Osteoblast (primary cell): Measurements from ENCODE around the gene HNRNPA3. TPM values are rescaled to one million over a fixed set of nuclear protein-coding genes. Genes with fewer than 3 reads are reported as not detected.
"Not testable (repeated sequence)": the region's sequence is repeated elsewhere in the genome, so short reads cannot be mapped to it uniquely, and the experiment has no call there.

ENCODE experiments used
- DNase-seq: peaks from one replicate; pipeline ENCODE4 v3.0.0; 2011; ENCODE audit warnings: low spot score, mixed read lengths; ENCODE audit not compliant: insufficient read length; ENCODE audit errors: missing footprints
- H2AFZ ChIP-seq: 2 replicates; pipeline ENCODE4 v1.6.0; 2011; ENCODE audit warnings: mild to moderate bottlenecking, low read length
- H3K27ac ChIP-seq: 2 replicates; pipeline ENCODE4 v1.5.1; 2011; ENCODE audit warnings: mild to moderate bottlenecking, low read depth, low read length, moderate library complexity
- H3K27me3 ChIP-seq: 2 replicates; pipeline ENCODE4 v1.6.0; 2012; ENCODE audit warnings: mild to moderate bottlenecking, control low read depth, inconsistent platforms, low read length, moderate library complexity; ENCODE audit not compliant: insufficient read depth
- H3K36me3 ChIP-seq: 2 replicates; pipeline ENCODE4 v1.5.1; 2011; ENCODE audit warnings: mild to moderate bottlenecking, low read length, control low read depth, moderate library complexity; ENCODE audit not compliant: insufficient read depth
- H3K4me1 ChIP-seq: 2 replicates; pipeline ENCODE4 v1.5.1; 2011; ENCODE audit warnings: mild to moderate bottlenecking, low read length, control low read depth, moderate library complexity; ENCODE audit not compliant: insufficient read depth
- H3K4me2 ChIP-seq: 2 replicates; pipeline ENCODE4 v1.6.0; 2011; ENCODE audit warnings: mild to moderate bottlenecking, low read length; ENCODE audit not compliant: insufficient read depth
- H3K4me3 ChIP-seq: fragments of 200-600 bp; sonication (generic); 3 replicates; pipeline ENCODE4 v1.5.1; 2012; ENCODE audit warnings: mild to moderate bottlenecking, low read length, inconsistent platforms; ENCODE audit not compliant: insufficient read depth
- H3K79me2 ChIP-seq: 2 replicates; pipeline ENCODE4 v1.6.0; 2012; ENCODE audit warnings: mild to moderate bottlenecking, low read length, control low read depth, inconsistent platforms; ENCODE audit not compliant: insufficient read depth
- H3K9me3 ChIP-seq: 2 replicates; pipeline ENCODE4 v1.5.1; 2011; ENCODE audit warnings: low read depth, low read length, control low read depth
- H4K20me1 ChIP-seq: 2 replicates; pipeline ENCODE4 v1.6.0; 2012; ENCODE audit warnings: mild to moderate bottlenecking, low read length, control low read depth; ENCODE audit not compliant: insufficient read depth
- total RNA-seq: library from RNA; depleted of rRNA; stranded (reverse); fragments of >200 nt; gene quantifications from 2 replicates; pipeline ENCODE4 v1.2.3, GENCODE V29; 2012
- TF ChIP-seq, protein P1 (sequence below): IDR thresholded peaks from 2 replicates; pipeline ENCODE4 v1.5.1; 2011; ENCODE audit warnings: mild to moderate bottlenecking, low read depth, low read length, moderate library complexity; ENCODE audit errors: extremely low read depth

HNRNPA3 gene
- total RNA-seq, 1 donor, result 21.4 TPM

DNA sequence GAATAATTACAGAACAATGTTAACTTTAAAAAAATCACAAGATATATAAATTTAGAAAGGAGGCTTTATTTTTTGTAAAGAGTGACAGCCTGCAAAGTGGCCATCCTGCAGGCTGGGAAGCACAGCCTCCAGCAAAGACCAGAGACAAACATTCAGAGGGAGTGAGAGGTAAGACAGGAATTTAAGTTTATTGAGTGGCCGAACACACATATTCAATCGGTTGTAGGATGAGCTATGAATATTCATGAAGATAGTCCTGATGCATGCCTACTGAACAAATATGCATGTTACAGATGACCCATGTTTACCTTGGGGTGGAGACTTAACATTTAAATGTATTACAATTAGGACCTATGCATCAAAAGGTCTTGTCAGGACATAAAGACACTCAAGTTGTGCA is 33.4 kb upstream of the HNRNPA3 start:
- Histone ChIP-seq H2AFZ (no peak overlapping the region), H4K20me1 (no peaks in the 10 kb centered on the region), H3K79me2 (no peaks in the 10 kb centered on the region), H3K27ac (no peak overlapping the region), H3K27me3 (no peaks in the 10 kb centered on the region), H3K4me1 (no peaks in the 10 kb centered on the region), H3K9me3 (no peaks in the 10 kb centered on the region), H3K4me3 (no peak overlapping the region), H3K36me3 (no peaks in the 10 kb centered on the region), H3K4me2 (no peak overlapping the region)
- TF ChIP-seq, protein P1, sequence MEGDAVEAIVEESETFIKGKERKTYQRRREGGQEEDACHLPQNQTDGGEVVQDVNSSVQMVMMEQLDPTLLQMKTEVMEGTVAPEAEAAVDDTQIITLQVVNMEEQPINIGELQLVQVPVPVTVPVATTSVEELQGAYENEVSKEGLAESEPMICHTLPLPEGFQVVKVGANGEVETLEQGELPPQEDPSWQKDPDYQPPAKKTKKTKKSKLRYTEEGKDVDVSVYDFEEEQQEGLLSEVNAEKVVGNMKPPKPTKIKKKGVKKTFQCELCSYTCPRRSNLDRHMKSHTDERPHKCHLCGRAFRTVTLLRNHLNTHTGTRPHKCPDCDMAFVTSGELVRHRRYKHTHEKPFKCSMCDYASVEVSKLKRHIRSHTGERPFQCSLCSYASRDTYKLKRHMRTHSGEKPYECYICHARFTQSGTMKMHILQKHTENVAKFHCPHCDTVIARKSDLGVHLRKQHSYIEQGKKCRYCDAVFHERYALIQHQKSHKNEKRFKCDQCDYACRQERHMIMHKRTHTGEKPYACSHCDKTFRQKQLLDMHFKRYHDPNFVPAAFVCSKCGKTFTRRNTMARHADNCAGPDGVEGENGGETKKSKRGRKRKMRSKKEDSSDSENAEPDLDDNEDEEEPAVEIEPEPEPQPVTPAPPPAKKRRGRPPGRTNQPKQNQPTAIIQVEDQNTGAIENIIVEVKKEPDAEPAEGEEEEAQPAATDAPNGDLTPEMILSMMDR, result no peak
- DNase-seq, result no peak

DNA sequence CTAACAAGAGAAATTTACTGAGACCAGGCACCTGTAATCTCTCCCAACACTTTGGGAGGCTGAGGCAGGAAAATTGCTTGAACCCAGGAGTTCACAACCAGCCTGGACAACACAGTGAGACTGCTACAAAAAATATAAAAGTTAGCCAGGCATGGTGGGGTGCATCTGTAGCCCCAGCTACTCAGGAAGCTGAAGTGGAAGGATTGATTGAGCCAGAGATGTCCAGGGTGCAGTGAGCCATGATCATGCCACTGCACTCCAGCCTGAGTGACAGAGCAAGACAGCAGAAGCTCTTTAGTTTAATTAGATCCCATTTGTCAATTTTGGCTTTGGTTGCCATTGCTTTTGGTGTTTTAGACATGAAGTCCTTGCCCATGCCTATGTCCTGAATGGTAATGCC is 32.9 kb upstream of the HNRNPA3 start:
- not testable (repeated sequence) for DNase-seq, H3K9me3 ChIP-seq, H3K4me2 ChIP-seq, H3K79me2 ChIP-seq, H4K20me1 ChIP-seq, H3K4me3 ChIP-seq, H2AFZ ChIP-seq, H3K27ac ChIP-seq, H3K4me1 ChIP-seq, H3K36me3 ChIP-seq, H3K27me3 ChIP-seq

DNA sequence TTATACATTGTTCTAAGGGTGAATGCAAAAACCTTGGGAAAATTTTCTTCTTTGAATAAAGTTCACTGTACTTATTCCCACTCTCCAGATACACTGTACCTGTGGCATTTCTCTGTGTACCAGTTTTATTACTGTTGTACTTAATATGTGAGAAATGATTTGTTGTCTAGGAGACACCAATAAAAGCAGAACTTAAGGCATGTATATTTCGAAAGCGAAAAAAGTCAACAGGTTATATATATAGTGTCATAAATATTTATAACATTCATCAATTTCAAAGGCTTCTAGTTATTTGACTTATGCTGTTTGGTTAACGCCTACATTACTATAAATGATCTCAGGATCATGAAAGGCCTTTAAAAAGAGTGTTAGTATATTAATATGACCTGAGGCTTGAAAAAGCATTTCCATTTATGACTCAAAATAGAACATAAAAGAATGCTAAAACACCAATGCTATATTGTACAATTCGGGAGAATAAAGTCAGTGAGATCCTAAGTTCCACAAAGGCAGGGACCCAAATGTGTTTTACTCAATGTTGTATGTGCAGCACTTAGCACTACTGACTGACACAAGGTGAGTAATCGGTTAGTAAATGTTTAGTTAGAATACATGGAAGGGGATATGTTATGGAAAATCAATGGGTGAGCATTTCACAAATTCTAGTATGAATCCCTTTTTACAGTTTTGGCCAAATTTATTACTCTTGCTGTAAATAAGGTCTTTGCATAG is 32.2 kb upstream of the HNRNPA3 start:
- Histone ChIP-seq H3K4me2 (no peak overlapping the region), H3K4me1 (no peaks in the 10 kb centered on the region), H2AFZ (no peak overlapping the region), H3K79me2 (no peaks in the 10 kb centered on the region), H3K9me3 (no peaks in the 10 kb centered on the region), H4K20me1 (no peaks in the 10 kb centered on the region), H3K27me3 (no peaks in the 10 kb centered on the region), H3K27ac (no peak overlapping the region), H3K36me3 (no peaks in the 10 kb centered on the region), H3K4me3 (no peak overlapping the region)
- TF ChIP-seq, protein P1, result no peak
- DNase-seq, result no peak

DNA sequence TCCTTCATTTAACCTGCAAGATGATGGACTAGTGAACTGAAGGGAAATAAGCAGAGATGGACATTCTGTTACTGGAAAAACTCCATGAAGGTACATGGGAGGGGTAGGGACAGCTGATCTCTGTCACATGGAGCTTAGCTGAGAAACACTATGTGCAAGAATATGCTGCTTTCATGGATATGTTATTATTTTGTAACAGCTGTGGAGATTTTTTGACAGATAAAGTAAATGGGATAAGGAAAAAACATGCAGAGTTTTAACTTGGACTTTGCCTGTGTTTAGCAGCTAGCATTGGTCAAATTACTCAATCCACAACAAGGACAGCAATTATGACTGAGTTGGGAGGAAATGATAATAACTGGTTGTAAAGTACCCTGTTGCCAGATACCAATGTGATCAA is 28.7 kb upstream of the HNRNPA3 start:
- no peaks in the 10 kb centered on the region for H3K27me3 ChIP-seq

More for the DNA sequence above, 28.7 kb upstream of the HNRNPA3 start:
- no peaks in the 10 kb centered on the region for H3K9me3 ChIP-seq
- TF ChIP-seq, protein P1, result no peak
- no peaks in the 10 kb centered on the region for H4K20me1 ChIP-seq
- no peak for DNase-seq
- no peak overlapping the region for H3K4me3 ChIP-seq
- H3K27ac ChIP-seq, result no peak overlapping the region
- H3K79me2 ChIP-seq, result no peaks in the 10 kb centered on the region
- H2AFZ ChIP-seq, result no peak overlapping the region
- H3K4me2 ChIP-seq, result no peak overlapping the region
- peaks cover 6% of the 10 kb centered on the region for H3K4me1 ChIP-seq
- no peaks in the 10 kb centered on the region for H3K36me3 ChIP-seq
